GM12878 (cell line): Measurements from ENCODE around the gene PNLDC1. TPM values are rescaled to one million over a fixed set of nuclear protein-coding genes. Genes with fewer than 3 reads are reported as not detected.
A peak's percentile ranks its signal among the peaks of the same experiment; 100 is the strongest.
"Not testable (repeated sequence)": the region's sequence is repeated elsewhere in the genome, so short reads cannot be mapped to it uniquely, and the experiment has no call there.

Experiments
- ATAC-seq: fragments of 200-7000 bp; cut with Tn5 transposase; 3 replicates; pipeline ENCODE4 v1.9.1; 2020; ENCODE audit warnings: mild to moderate bottlenecking, moderate library complexity
- BruUV-seq: library from RNA; stranded (reverse); fragments of 400-500 nt; replicated peaks from 2 replicates; lab custom pipeline; 2021; lab: Mats Ljungman, UMichigan
- CTCF ChIA-PET: fragments of 300-600 bp; sonication (Branson Sonifier 250); formaldehyde crosslinking; extraction: SDS; loops from one replicate; lab custom pipeline; 2021; ENCODE audit warnings: inconsistent platforms; lab: Yijun Ruan, JAX
- POLR2A ChIA-PET: fragments of 350-600 bp; formaldehyde crosslinking; extraction: SDS; loops from one replicate; lab custom pipeline; 2021; ENCODE audit warnings: inconsistent platforms; lab: Charles Lee
- RAD21 ChIA-PET: fragments of 300-600 bp; sonication (Branson Sonifier 250); formaldehyde crosslinking; loops from one replicate; lab custom pipeline; 2023; ENCODE audit warnings: antibody characterized with exemption; ENCODE audit not compliant: unreplicated experiment; lab: Charles Lee
- SMC1A ChIA-PET: fragments of 300-600 bp; sonication (Branson Sonifier 250); formaldehyde crosslinking; loops from one replicate; lab custom pipeline; 2023; ENCODE audit not compliant: unreplicated experiment, uncharacterized antibody; lab: Charles Lee
- DNase-seq: peaks from one replicate; pipeline ENCODE4 v3.0.0-alpha.2; 2011; ENCODE audit warnings: low read depth, low spot score
- FAIRE-seq: peaks from 3 replicates; lab custom pipeline; 2011; peaks lifted over from hg19 to GRCh38; lab: Jason Lieb, UNC
- H2AFZ ChIP-seq: 2 replicates; pipeline ENCODE4 v1.6.0; 2011; ENCODE audit warnings: low read depth, low read length, control low read depth; ENCODE audit not compliant: control insufficient read depth
- H3K27ac ChIP-seq: 2 replicates; pipeline ENCODE4 v1.5.1; 2011; ENCODE audit warnings: control low read depth; ENCODE audit not compliant: control insufficient read depth, insufficient read depth
- H3K27me3 ChIP-seq, 2 experiments: replicated peaks in 1 of 2; 2 replicates each; pipeline versions ENCODE4 v1.6.0 to v1.6.1; 2011; ENCODE audit warnings: low read length in 1 of 2; ENCODE audit not compliant: control insufficient read depth in 2 of 2, insufficient read depth in 2 of 2
- H3K36me3 ChIP-seq, 2 experiments: 2 replicates each; pipeline ENCODE4 v1.5.1; 2011; ENCODE audit warnings: low read length in 1 of 2; ENCODE audit not compliant: control insufficient read depth in 2 of 2, insufficient read depth in 2 of 2
- H3K4me1 ChIP-seq: 2 replicates; pipeline ENCODE4 v1.6.1; 2011; ENCODE audit warnings: mild to moderate bottlenecking, low read length, moderate library complexity, mixed read lengths; ENCODE audit not compliant: control insufficient read depth, insufficient read depth
- H3K4me2 ChIP-seq: 2 replicates; pipeline ENCODE4 v1.6.0; 2011; ENCODE audit warnings: control low read depth; ENCODE audit not compliant: control insufficient read depth, insufficient read depth
- H3K4me3 ChIP-seq: fragments of 200-600 bp; sonication (generic); 2 replicates; pipeline ENCODE4 v1.5.1; 2016
- H3K79me2 ChIP-seq: 2 replicates; pipeline ENCODE4 v1.6.0; 2011; ENCODE audit warnings: low read length; ENCODE audit not compliant: control insufficient read depth, insufficient read depth
- H3K9ac ChIP-seq: 2 replicates; pipeline ENCODE4 v1.8.0; 2011; ENCODE audit warnings: low read length, control low read depth, mixed read lengths; ENCODE audit not compliant: control insufficient read depth, insufficient read depth
- H3K9me3 ChIP-seq: replicated peaks from 3 replicates; pipeline ENCODE4 v1.5.1; 2011; ENCODE audit warnings: mild to moderate bottlenecking, low read length; ENCODE audit not compliant: control insufficient read depth, insufficient read depth
- H4K20me1 ChIP-seq: 2 replicates; pipeline ENCODE4 v1.6.0; 2011; ENCODE audit not compliant: control insufficient read depth, insufficient read depth
- CBX5 ChIP-seq: sonication (generic); IDR thresholded peaks from 2 replicates; pipeline ENCODE4 v1.6.1; 2016; ENCODE audit warnings: low read depth, moderate library complexity, mild to moderate bottlenecking, inconsistent platforms
- LARP7 ChIP-seq: fragments of 450-650 bp; IDR thresholded peaks from 2 replicates; pipeline ENCODE4 v1.6.1; 2017; ENCODE audit warnings: mild to moderate bottlenecking
- MXI1 ChIP-seq: fragments of 150-350 bp; IDR thresholded peaks from 2 replicates; pipeline ENCODE4 v1.6.1; 2011; ENCODE audit warnings: low read depth, mild to moderate bottlenecking, inconsistent platforms, low read length, improper control_type of control experiment
- PAX5 ChIP-seq: IDR thresholded peaks from 2 replicates; pipeline ENCODE4 v1.6.1; 2011; ENCODE audit warnings: low read depth, low read length, borderline replicate concordance
- PKNOX1 ChIP-seq: fragments of 450-650 bp; IDR thresholded peaks from 2 replicates; pipeline ENCODE4 v1.6.1; 2016; ENCODE audit warnings: mild to moderate bottlenecking
- SIN3A ChIP-seq: IDR thresholded peaks from 2 replicates; pipeline ENCODE4 v1.6.1; 2012; ENCODE audit warnings: low read depth, low read length, improper control_type of control experiment
- SKIL ChIP-seq: fragments of 450-650 bp; IDR thresholded peaks from 2 replicates; pipeline ENCODE4 v1.6.1; 2017; ENCODE audit warnings: mild to moderate bottlenecking, low read depth, inconsistent platforms; ENCODE audit not compliant: poor library complexity, severe bottlenecking
- WGBS: methylation state at CpG from one replicate; pipeline ENCODE4 v1.1.6; 2016; ENCODE audit warnings: low lambda C conversion rate; ENCODE audit not compliant: insufficient replicate concordance, insufficient coverage; ENCODE audit errors: missing lambda C conversion rate; 5-methylcytosine and 5-hydroxymethylcytosine counted together
- in situ Hi-C: fragments of 300-500 bp; cut with MboI; formaldehyde crosslinking; loops from 9 replicates; pipeline ENCODE4 v1.14.3; 2018; ENCODE audit warnings: mixed read lengths
- intact Hi-C: fragments of 100-400 bp; cut with micrococcal nuclease; formaldehyde crosslinking; loops from one replicate; pipeline ENCODE4 v1.14.2; 2022; ENCODE audit not compliant: unreplicated experiment
- polyA plus RNA-seq, 11 experiments: library from polyadenylated mRNA; depleted of rRNA in 4 of 11; unstranded in 6 of 11; stranded (reverse) in 5 of 11; fragments of >200 nt; fragmentation: Nextera tagmentation in 4 of 11; fragmentation: Illumina TruSeq in 1 of 11; extraction: Ambion mirVana in 4 of 11; extraction: Trizol in 1 of 11; gene quantifications; 1 replicate in 1 of 11; 2 replicates in 10 of 11; pipeline versions ENCODE4 v1.2.1 to v1.2.3, GENCODE V29; 2011 to 2016; ENCODE audit warnings: inconsistent platforms in 2 of 11, missing spikeins in 2 of 11, low read depth in 1 of 11
- total RNA-seq, 4 experiments: library from RNA; depleted of rRNA in 3 of 4; stranded (reverse); fragments of >200 nt in 3 of 4; fragmentation: Illumina TruSeq in 1 of 4; extraction: Trizol in 1 of 4; gene quantifications; 2 replicates each; pipeline versions ENCODE4 v1.2.1 to v1.2.3, GENCODE V29; 2013 to 2021

The PNLDC1 gene
- total and polyA plus RNA-seq, 10 of the 15 experiments (the other 5 are each of a cell fraction or from before 2014, with no cell fraction given), result 0.06 to 0.25 (median 0.09) TPM; not detected in 2

GRCh38 chr6:159790956-159791598, 9.0 kb upstream of the PNLDC1 start:
- peaks cover 75% of the 10 kb centered on the region for H3K79me2 ChIP-seq
- CTCF ChIA-PET, result interaction anchor here (0.6 to 4.7 kb wide), 9 partner anchors 16 to 1543 kb away, joined by 3 to 46 read pairs (median 4); partner anchors contain the start of gene SOD2
- BruUV-seq, result no TSS peak
- peak overlapping the region; percentile 58 for H3K4me2 ChIP-seq
- H2AFZ ChIP-seq, result peak overlapping the region; percentile 89
- TF ChIP-seq PAX5 (0 out of 2 replicates have a peak, but pooled peaks have one; percentile 35), MXI1 (peak; percentile 29; the same call in 1 of the 2 replicates), PKNOX1 (peak; percentile 73), SIN3A (0 out of 2 replicates have a peak, but pooled peaks have one; percentile 55), SKIL (no peak), CBX5 (no peak), LARP7 (no peak)
- peak overlapping the region; percentile 86 for H3K4me3 ChIP-seq
- RAD21 ChIA-PET, result interaction anchor here (0.6 to 5.5 kb wide), 9 partner anchors 18 to 143 kb away, joined by 3 to 52 read pairs (median 4); partner anchors contain the start of genes ACAT2 and WTAP
- intact Hi-C loops, result no loop called here
- H3K36me3 ChIP-seq, result peaks cover 0 to 3% of the 10 kb centered on the region in 2 experiments; a peak in 3 of 4 replicates
- DNase-seq, result no peak
- in situ Hi-C loops, result no loop called here
- H3K9ac ChIP-seq, result peak overlapping the region; percentile 92
- H4K20me1 ChIP-seq, result no peaks in the 10 kb centered on the region
- FAIRE-seq, result no peak
- H3K4me1 ChIP-seq, result no peaks in the 10 kb centered on the region; the same call in 1 of the 2 replicates
- POLR2A ChIA-PET, result interaction anchor here (0.6 to 5.3 kb wide), 14 partner anchors 9 to 192 kb away, joined by 3 to 85 read pairs (median 4); partner anchors contain the start of genes ACAT2 and WTAP
- SMC1A ChIA-PET, result interaction anchor here (0.6 to 8.4 kb wide), 16 partner anchors 10 to 191 kb away, joined by 3 to 108 read pairs (median 5); partner anchors contain the start of genes ACAT2 and WTAP
- 1% methylated on average over 18 of the region's 18 CpGs for WGBS
- no peaks in the 10 kb centered on the region for H3K27me3 ChIP-seq
- no peak for ATAC-seq
- no peaks in the 10 kb centered on the region for H3K9me3 ChIP-seq
- H3K27ac ChIP-seq, result peak overlapping the region; percentile 87

- intact Hi-C loops, BruUV-seq, H2AFZ ChIP-seq, CTCF ChIA-PET, H3K27me3 ChIP-seq, H3K27ac ChIP-seq, H3K9me3 ChIP-seq, H3K4me1 ChIP-seq, H3K4me3 ChIP-seq, POLR2A ChIA-PET, ATAC-seq, in situ Hi-C loops, H3K4me2 ChIP-seq, SMC1A ChIA-PET, FAIRE-seq, DNase-seq, H3K9ac ChIP-seq, H4K20me1 ChIP-seq, RAD21 ChIA-PET: not testable (repeated sequence)
- H3K79me2 ChIP-seq, result peaks cover 38% of the 10 kb centered on the region
- peaks cover 1 to 23% of the 10 kb centered on the region in 2 experiments; a peak in 3 of 4 replicates for H3K36me3 ChIP-seq
- WGBS, result 90% methylated on average over 8 of the region's 8 CpGs
Measured at GRCh38 chr6:159794976-159795375, 5.1 kb upstream of the PNLDC1 start.
